Fibroblast of lung (primary cell): ENCODE results near the gene CENPX.

Experiments used
- EZH2 ChIP-seq: IDR thresholded peaks from 2 replicates; pipeline ENCODE4 v1.5.1; 2012; ENCODE audit warnings: low read length, control low read depth, mild to moderate bottlenecking; ENCODE audit errors: missing control alignments
- TF ChIP-seq, protein P1 (sequence below), 2 donors: IDR thresholded peaks in 1 of 2; conservative IDR thresholded peaks in 1 of 2; 1 replicate in 1 of 2; 2 replicates in 1 of 2; pipeline ENCODE4 v1.5.1; 2011 to 2012; ENCODE audit warnings: low read length in 2 of 2, control low read depth in 1 of 2, inconsistent platforms in 1 of 2, low read depth in 1 of 2, mild to moderate bottlenecking in 1 of 2

DNA sequence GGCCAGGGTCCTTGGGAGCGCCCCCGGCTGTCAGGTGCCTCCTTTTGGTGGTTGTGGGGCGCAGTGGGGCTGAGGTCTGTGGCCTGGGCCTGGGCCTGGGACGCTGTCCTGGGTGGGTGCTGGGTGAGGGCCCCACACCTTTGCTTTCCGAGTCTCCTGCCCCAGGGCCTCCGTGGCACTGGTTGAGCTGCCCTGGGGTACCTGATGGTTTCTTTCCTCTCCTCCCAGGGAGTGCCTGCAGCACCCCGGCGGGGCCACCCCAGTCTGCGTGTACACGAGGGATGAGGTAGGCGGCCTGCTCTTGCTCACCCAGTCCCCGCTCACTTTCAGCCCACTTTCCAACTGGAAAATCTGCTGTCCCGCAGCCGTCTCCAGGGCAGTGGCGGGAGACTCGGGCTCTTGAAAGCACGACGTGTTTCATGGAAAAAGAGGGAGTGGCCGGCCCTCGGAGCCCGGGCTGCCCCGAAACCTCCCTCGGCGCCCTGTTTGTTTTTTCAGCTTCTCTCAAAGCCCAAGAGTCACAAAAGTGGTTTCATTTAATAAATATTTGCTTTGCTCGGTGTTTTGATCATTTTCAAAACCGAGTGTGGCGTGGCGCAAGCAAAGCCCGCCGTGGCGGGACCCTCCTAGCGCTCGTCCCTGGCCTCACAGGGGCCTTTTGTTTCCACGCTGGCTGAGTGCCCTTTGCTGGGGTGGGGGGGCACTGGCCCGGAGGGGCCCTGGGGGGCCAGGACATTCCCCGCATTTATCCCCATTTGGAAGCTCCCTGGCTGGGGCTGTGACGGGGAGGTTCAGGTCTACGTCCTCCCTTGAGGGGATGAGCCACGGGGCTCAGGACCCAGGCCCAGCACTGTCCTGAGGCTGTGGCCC, 27.9 kb downstream of the CENPX start:
- TF ChIP-seq, protein P1, sequence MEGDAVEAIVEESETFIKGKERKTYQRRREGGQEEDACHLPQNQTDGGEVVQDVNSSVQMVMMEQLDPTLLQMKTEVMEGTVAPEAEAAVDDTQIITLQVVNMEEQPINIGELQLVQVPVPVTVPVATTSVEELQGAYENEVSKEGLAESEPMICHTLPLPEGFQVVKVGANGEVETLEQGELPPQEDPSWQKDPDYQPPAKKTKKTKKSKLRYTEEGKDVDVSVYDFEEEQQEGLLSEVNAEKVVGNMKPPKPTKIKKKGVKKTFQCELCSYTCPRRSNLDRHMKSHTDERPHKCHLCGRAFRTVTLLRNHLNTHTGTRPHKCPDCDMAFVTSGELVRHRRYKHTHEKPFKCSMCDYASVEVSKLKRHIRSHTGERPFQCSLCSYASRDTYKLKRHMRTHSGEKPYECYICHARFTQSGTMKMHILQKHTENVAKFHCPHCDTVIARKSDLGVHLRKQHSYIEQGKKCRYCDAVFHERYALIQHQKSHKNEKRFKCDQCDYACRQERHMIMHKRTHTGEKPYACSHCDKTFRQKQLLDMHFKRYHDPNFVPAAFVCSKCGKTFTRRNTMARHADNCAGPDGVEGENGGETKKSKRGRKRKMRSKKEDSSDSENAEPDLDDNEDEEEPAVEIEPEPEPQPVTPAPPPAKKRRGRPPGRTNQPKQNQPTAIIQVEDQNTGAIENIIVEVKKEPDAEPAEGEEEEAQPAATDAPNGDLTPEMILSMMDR (conservative IDR thresholded peaks at IDR 0.05 in 1 of 2, IDR thresholded peaks at IDR 0.05 in 1 of 2; ENCODE audit: low read depth in 1 of 2, low read length in 2 of 2) = no peak
- no peak for TF ChIP-seq EZH2
